Measurements from ENCODE around the gene DSTYK.

DNA sequence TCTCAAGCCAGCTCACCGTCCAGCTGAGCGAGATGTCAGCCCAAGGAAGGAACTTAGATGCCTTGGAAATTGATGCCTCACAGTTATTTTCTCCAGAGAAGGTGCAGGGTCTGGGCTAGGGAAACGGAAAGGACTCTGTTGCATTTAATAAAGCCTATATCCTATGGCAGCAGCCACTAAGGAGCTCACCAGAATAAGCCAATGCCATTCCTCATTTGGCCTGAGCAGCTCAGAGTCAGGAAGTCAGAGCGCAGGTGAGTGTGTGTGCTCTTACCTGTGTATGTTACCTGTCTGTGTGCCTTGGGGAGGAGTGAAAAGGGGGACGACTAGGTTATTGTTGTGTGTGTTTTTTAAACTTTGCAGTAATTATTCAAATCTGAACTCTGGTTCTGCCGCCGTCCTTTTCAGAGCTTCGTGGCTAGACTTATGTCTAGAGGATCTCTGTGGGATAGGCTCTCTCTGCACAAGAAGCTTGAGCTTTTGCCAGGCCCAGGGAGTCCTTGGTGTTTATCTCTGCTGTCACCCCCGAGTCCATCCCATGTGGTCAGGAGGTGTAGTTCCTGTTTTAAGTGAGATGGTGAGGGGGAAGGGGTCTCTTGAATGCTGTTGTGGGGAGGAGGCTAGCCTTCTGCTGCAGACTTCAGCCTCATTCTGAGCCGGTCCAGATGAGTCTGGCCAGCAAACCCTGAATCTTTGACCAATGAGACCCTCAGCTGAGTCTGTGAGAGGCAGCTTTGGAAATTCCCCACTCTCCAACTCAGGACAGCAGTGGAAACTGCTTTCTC, 18.6 kb upstream of the DSTYK start:
- TF ChIP-seq GATA2 (IDR thresholded peaks at IDR 0.05; ENCODE audit: low read depth, low read length) (no peak), GATA3 (IDR thresholded peaks at IDR 0.05; ENCODE audit: low read depth, low read length) (no peak)

Data from SH-SY5Y (cell line).